Testis (tissue), 2 donors: ENCODE measurements around the gene ENTREP3.

Experiments
- CTCF ChIP-seq, 3 experiments: fragments of 450-650 bp in 2 of 3; fragments of 200-600 bp in 1 of 3; sonication (generic) in 1 of 3; IDR thresholded peaks; one replicate each; pipeline ENCODE4 v1.5.1; 2016 to 2019; ENCODE audit warnings: antibody characterized with exemption in 3 of 3, mild to moderate bottlenecking in 2 of 3, moderate library complexity in 1 of 3
- POLR2A ChIP-seq: fragments of 450-650 bp; IDR thresholded peaks from one replicate; pipeline ENCODE4 v1.6.1; 2017; ENCODE audit warnings: antibody characterized with exemption, mild to moderate bottlenecking, moderate library complexity

- TF ChIP-seq POLR2A (no peak), CTCF (IDR thresholded peaks at IDR 0.05) (no peak)
Observed at GRCh38 chr1:155242805-155243358, 12.4 kb downstream of the ENTREP3 start.
